Muscle of arm (tissue), 12 donors: ENCODE measurements around the gene AMBN. TPM values are rescaled to one million over a fixed set of nuclear protein-coding genes. Genes with fewer than 3 reads are reported as not detected.

Experiments
- polyA plus RNA-seq, 12 donors: library from polyadenylated mRNA; unstranded; fragments of 120-200 nt; gene quantifications; one replicate each; pipeline ENCODE4 v1.2.1, GENCODE V29; 2013; ENCODE audit not compliant: insufficient read length in 12 of 12

The AMBN gene
- polyA plus RNA-seq, 12 donors: 0.08 TPM; not detected in 11

Other genes starting within 250 kb of the AMBN start
- gene SMR3A, start 231.5 kb upstream of the AMBN start, polyA plus RNA-seq: under 1 TPM in 1 of 12 donors, not detected in 11; 0.36 TPM
- under 1 TPM in 1 of 12 donors, not detected in 11; 0.26 TPM for gene SMR3B, start 209.1 kb upstream of the AMBN start, polyA plus RNA-seq
- gene OPRPN, start 194.3 kb upstream of the AMBN start, polyA plus RNA-seq: not detected
- gene MUC7, start 120.1 kb upstream of the AMBN start, polyA plus RNA-seq: under 1 TPM in 1 of 12 donors, not detected in 11; 0.21 TPM
- gene AMTN, start 73.7 kb upstream of the AMBN start, polyA plus RNA-seq: not detected
- 1 to 10 TPM in 11 of 12 donors, not detected in 1; 1.4 to 4.8 (median 3.7) TPM for gene ENAM, start 36.5 kb downstream of the AMBN start, polyA plus RNA-seq
- gene JCHAIN, start 74.3 kb downstream of the AMBN start, polyA plus RNA-seq: 1 to 10 TPM in 9 of 12 donors, under 1 TPM in 1, not detected in 2; 0.38 to 7.1 (median 1.4) TPM
- gene UTP3, start 96.3 kb downstream of the AMBN start, polyA plus RNA-seq: 10 to 100 TPM in 11 of 12 donors, not detected in 1; 19.0 to 29.4 (median 24.1) TPM
- gene RUFY3, start 129.7 kb downstream of the AMBN start, polyA plus RNA-seq: 100 to 1,000 TPM in 3 of 12 donors, 10 to 100 TPM in 8, not detected in 1; 50.2 to 154 (median 93.2) TPM
- gene GRSF1, start 247.6 kb downstream of the AMBN start, polyA plus RNA-seq: 100 to 1,000 TPM in 10 of 12 donors, 10 to 100 TPM in 1, not detected in 1; 91.2 to 209 (median 165) TPM